Left lung (tissue), 14 donors: ENCODE data around the gene JPH4. TPM values are rescaled to one million over a fixed set of nuclear protein-coding genes. Genes with fewer than 3 reads are reported as not detected.

ENCODE experiments used
- ATAC-seq: fragments of 200-7000 bp; cut with Tn5 transposase; one replicate; pipeline ENCODE4 v1.9.1; 2020; ENCODE audit warnings: moderate library complexity
- DNase-seq, 4 donors: peaks; one replicate each; pipeline ENCODE4 v3.0.0-alpha.2; 2013 to 2020
- H3K27ac ChIP-seq, 2 donors: fragments of 200-600 bp; sonication (generic) in 1 of 2; one replicate each; pipeline versions ENCODE4 v1.5.0 to v1.8.0; 2020 to 2021
- H3K27me3 ChIP-seq, 2 donors: fragments of 200-600 bp; sonication (generic) in 1 of 2; one replicate each; pipeline versions ENCODE4 v1.5.0 to v1.8.0; 2020 to 2021
- H3K36me3 ChIP-seq, 2 donors: fragments of 200-600 bp; sonication (generic) in 1 of 2; one replicate each; pipeline versions ENCODE4 v1.5.0 to v1.8.0; 2020 to 2021
- H3K4me1 ChIP-seq, 2 donors: fragments of 200-600 bp; one replicate each; pipeline ENCODE4 v1.8.0; 2021
- H3K4me3 ChIP-seq, 2 donors: fragments of 200-600 bp; sonication (generic) in 1 of 2; one replicate each; pipeline versions ENCODE4 v1.5.0 to v1.8.0; 2020 to 2021; ENCODE audit warnings: mild to moderate bottlenecking in 1 of 2
- H3K9me3 ChIP-seq, 2 donors: fragments of 200-600 bp; sonication (generic) in 1 of 2; one replicate each; pipeline versions ENCODE4 v1.5.0 to v1.8.0; 2020 to 2021
- intact Hi-C, 2 donors: fragments of 100-400 bp; cut with DNase I; formaldehyde crosslinking; loops; one replicate each; pipeline versions ENCODE4 v1.11.2 to v1.14.2; 2022
- long read RNA-seq, 12 donors: library from polyadenylated mRNA in 2 of 12; unstranded in 2 of 12; transcript quantifications; one replicate each; pipeline ENCODE4 v2.0.0 and lab custom pipeline, GENCODE V29; 2019 to 2026
- polyA plus RNA-seq, 6 donors: library from polyadenylated mRNA; unstranded; fragments of 120-200 nt; gene quantifications; one replicate each; pipeline ENCODE4 v1.2.1, GENCODE V29; 2013; ENCODE audit not compliant: insufficient read length in 6 of 6
- total RNA-seq, 2 donors: library from RNA; stranded (reverse); fragmentation: NEBNext Ultra II Directional; extraction: Animal tissue kit (Norgen Biotek cat#: 25700); gene quantifications; one replicate each; pipeline ENCODE4 v1.2.1, GENCODE V29; 2021
- TF ChIP-seq, protein P1 (sequence below), 2 donors: fragments of 200-600 bp; sonication (generic) in 1 of 2; IDR thresholded peaks; one replicate each; pipeline versions ENCODE4 v1.5.0 to v1.8.0; 2021; ENCODE audit warnings: antibody characterized with exemption in 2 of 2
- donor health status: DM: no; HTN: yes; CAD: no.
- donor health status: DM: no; HTN: no; CAD: no.

JPH4 gene
- total RNA-seq (1 to 10 TPM; 1.3 TPM), polyA plus RNA-seq (1 to 10 TPM in 3 of 6 donors, under 1 TPM in 3; 0.84 to 1.2 (median 1.0) TPM)
- long read RNA-seq, donor 1, result 0 reads
- long read RNA-seq, donor 2, result 0 reads
- long read RNA-seq, donor 3, result 0 reads
- long read RNA-seq, donor 4, partial matches to known transcripts, result 1 of 2 reads
- long read RNA-seq, donor 4, other reads (novel, unspliced or antisense), result 0 of 2 reads
- long read RNA-seq, donor 5, partial matches to known transcripts, result 0 of 1 reads
- long read RNA-seq, donor 5, other reads (novel, unspliced or antisense), result 0 of 1 reads
- long read RNA-seq, donor 6, result 0 reads
- long read RNA-seq, donor 7, result 0 reads
- long read RNA-seq, donor 8, result 0 reads
- long read RNA-seq, donor 9, result 0 reads
- long read RNA-seq, donor 10, partial matches to known transcripts, result 0 of 1 reads
- long read RNA-seq, donor 10, other reads (novel, unspliced or antisense), result 0 of 1 reads
- long read RNA-seq, donor 11, full-length matches to known transcripts, result 21 of 72 reads
- long read RNA-seq, donor 11, partial matches to known transcripts, result 51 of 72 reads
- long read RNA-seq, donor 11, other reads (novel, unspliced or antisense), result 0 of 72 reads
- long read RNA-seq, donor 12, result 0 reads

- intact Hi-C loops, result no loop called here
- DNase-seq (peak in 1 of 4 donors; percentile 53), ATAC-seq (no peak)
- Histone ChIP-seq H3K4me3 (no peak within 1 kb of the TSS), H3K4me1 (peaks cover 8 to 20% of the 10 kb centered on the region in 2 donors), H3K36me3 (no peaks in the 10 kb centered on the region), H3K27me3 (peaks cover 36 to 87% of the 10 kb centered on the region in 2 donors), H3K27ac (no peak within 1 kb of the TSS), H3K9me3 (no peaks in the 10 kb centered on the region)
- TF ChIP-seq, protein P1, sequence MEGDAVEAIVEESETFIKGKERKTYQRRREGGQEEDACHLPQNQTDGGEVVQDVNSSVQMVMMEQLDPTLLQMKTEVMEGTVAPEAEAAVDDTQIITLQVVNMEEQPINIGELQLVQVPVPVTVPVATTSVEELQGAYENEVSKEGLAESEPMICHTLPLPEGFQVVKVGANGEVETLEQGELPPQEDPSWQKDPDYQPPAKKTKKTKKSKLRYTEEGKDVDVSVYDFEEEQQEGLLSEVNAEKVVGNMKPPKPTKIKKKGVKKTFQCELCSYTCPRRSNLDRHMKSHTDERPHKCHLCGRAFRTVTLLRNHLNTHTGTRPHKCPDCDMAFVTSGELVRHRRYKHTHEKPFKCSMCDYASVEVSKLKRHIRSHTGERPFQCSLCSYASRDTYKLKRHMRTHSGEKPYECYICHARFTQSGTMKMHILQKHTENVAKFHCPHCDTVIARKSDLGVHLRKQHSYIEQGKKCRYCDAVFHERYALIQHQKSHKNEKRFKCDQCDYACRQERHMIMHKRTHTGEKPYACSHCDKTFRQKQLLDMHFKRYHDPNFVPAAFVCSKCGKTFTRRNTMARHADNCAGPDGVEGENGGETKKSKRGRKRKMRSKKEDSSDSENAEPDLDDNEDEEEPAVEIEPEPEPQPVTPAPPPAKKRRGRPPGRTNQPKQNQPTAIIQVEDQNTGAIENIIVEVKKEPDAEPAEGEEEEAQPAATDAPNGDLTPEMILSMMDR (IDR thresholded peaks at IDR 0.05), result no peak
Measured at GRCh38 chr14:23578560-23579310, at the start of gene JPH4. Gene JPH4, minus strand, starts transcription at chr14:23578790. Its CDS starts 1,337 bp downstream, at chr14:23577453.

DNA sequence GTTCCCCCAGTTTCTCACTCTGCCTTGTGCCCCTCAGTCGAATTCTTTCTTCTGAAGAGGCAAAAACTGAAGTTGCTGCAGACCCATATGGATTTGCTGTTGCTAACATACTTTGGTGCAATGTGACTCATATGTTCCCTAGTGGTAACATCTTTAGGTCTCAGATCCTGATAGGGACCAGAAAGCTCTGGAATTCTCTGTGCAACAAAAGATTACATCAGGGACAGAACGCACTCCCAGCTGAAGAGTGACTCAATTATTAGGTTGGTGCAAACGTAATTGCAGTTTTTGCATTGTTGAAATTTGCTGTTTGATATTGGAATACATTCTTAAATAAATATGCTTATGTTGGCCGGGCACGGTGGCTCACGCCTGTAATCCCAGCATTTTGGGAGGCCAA, 49.4 kb upstream of the JPH4 start:
- Histone ChIP-seq H3K4me3 (no peak overlapping the region), H3K27me3 (no peaks in the 10 kb centered on the region), H3K36me3 (no peaks in the 10 kb centered on the region), H3K27ac (no peak overlapping the region), H3K9me3 (peaks cover 0 to 18% of the 10 kb centered on the region in 2 donors), H3K4me1 (peaks cover 0 to 9% of the 10 kb centered on the region in 2 donors)
- TF ChIP-seq, protein P1 (IDR thresholded peaks at IDR 0.05), result no peak
- ATAC-seq, result no peak
- intact Hi-C loops, result no loop called here
- no peak for DNase-seq

DNA sequence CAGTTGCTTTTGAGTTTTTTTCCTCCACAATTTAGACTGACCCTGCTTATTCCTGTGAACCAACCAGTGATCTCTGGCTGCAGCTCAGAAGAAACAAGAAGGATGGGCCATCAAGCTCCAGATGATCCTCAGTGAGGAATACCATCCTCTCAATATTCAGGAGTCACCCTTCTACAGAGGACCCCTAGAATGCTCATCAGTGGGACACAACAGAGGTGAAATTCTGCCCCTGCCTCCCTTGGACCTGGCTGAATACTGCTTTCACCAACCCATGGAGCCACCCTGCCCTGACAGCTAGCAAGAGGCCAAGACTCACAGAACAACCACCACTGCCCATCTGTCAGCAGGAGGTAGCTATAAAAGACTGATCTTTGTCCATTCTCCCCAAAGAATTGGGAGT, 48.4 kb upstream of the JPH4 start:
- DNase-seq (no peak), ATAC-seq (no peak)
- H3K4me3 ChIP-seq, result no peak overlapping the region
- H3K27ac ChIP-seq, result no peak overlapping the region
- H3K27me3 ChIP-seq, result no peaks in the 10 kb centered on the region
- intact Hi-C loops, result no loop called here
- no peaks in the 10 kb centered on the region for H3K36me3 ChIP-seq
- peaks cover 0 to 4% of the 10 kb centered on the region in 2 donors for H3K4me1 ChIP-seq
- peaks cover 0 to 18% of the 10 kb centered on the region in 2 donors for H3K9me3 ChIP-seq
- TF ChIP-seq, protein P1 (IDR thresholded peaks at IDR 0.05), result no peak

GRCh38 chr14:23624830-23625404, 46.3 kb upstream of the JPH4 start:
- ATAC-seq, result no peak
- intact Hi-C loops, result no loop called here
- no peak overlapping the region for H3K27ac ChIP-seq
- no peaks in the 10 kb centered on the region for H3K27me3 ChIP-seq
- TF ChIP-seq, protein P1 (IDR thresholded peaks at IDR 0.05), result no peak
- H3K4me3 ChIP-seq, result no peak overlapping the region
- no peaks in the 10 kb centered on the region for H3K36me3 ChIP-seq
- DNase-seq, result no peak
- no peaks in the 10 kb centered on the region for H3K4me1 ChIP-seq
- H3K9me3 ChIP-seq, result peaks cover 0 to 18% of the 10 kb centered on the region in 2 donors
